ENCODE data around the gene CST5.
"Not testable (repeated sequence)": the region's sequence is repeated elsewhere in the genome, so short reads cannot be mapped to it uniquely, and the experiment has no call there.

DNA sequence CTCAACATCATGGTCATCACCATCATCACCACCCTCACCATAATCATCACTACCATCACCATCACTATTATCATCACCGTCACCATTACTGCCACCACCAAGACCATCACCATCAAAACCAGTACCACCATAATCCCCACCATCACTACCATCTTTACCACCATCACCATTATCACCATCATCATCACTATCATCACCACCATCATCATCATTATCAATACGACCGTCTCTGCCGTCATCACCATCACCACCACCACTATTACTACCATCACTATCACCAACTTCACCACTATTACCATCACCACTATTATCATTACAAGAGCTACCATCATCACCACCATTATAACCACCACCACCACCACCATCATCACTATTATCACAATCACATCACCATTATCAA lies 11.3 kb upstream of the CST5 start:
- TF ChIP-seq, protein P1, sequence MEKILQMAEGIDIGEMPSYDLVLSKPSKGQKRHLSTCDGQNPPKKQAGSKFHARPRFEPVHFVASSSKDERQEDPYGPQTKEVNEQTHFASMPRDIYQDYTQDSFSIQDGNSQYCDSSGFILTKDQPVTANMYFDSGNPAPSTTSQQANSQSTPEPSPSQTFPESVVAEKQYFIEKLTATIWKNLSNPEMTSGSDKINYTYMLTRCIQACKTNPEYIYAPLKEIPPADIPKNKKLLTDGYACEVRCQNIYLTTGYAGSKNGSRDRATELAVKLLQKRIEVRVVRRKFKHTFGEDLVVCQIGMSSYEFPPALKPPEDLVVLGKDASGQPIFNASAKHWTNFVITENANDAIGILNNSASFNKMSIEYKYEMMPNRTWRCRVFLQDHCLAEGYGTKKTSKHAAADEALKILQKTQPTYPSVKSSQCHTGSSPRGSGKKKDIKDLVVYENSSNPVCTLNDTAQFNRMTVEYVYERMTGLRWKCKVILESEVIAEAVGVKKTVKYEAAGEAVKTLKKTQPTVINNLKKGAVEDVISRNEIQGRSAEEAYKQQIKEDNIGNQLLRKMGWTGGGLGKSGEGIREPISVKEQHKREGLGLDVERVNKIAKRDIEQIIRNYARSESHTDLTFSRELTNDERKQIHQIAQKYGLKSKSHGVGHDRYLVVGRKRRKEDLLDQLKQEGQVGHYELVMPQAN (conservative IDR thresholded peaks at IDR 0.05), result not testable (repeated sequence)
- TF ChIP-seq, protein P2, sequence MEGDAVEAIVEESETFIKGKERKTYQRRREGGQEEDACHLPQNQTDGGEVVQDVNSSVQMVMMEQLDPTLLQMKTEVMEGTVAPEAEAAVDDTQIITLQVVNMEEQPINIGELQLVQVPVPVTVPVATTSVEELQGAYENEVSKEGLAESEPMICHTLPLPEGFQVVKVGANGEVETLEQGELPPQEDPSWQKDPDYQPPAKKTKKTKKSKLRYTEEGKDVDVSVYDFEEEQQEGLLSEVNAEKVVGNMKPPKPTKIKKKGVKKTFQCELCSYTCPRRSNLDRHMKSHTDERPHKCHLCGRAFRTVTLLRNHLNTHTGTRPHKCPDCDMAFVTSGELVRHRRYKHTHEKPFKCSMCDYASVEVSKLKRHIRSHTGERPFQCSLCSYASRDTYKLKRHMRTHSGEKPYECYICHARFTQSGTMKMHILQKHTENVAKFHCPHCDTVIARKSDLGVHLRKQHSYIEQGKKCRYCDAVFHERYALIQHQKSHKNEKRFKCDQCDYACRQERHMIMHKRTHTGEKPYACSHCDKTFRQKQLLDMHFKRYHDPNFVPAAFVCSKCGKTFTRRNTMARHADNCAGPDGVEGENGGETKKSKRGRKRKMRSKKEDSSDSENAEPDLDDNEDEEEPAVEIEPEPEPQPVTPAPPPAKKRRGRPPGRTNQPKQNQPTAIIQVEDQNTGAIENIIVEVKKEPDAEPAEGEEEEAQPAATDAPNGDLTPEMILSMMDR (IDR thresholded peaks at IDR 0.05 in 2 of 3, conservative IDR thresholded peaks at IDR 0.05 in 1 of 3; ENCODE audit: control insufficient read depth in 2 of 3, extremely low read depth in 1 of 3, insufficient read depth in 1 of 3, low read depth in 3 of 3, low read length in 3 of 3), result not testable (repeated sequence)
- TF ChIP-seq EP300 (IDR thresholded peaks at IDR 0.05; ENCODE audit: borderline replicate concordance in 1 of 2, control insufficient read depth in 1 of 2, low read depth in 2 of 2, low read length in 2 of 2); BHLHE40 (IDR thresholded peaks at IDR 0.05; ENCODE audit: borderline replicate concordance in 1 of 2, low read depth in 2 of 2, low read length in 1 of 2); JUNB (IDR thresholded peaks at IDR 0.05); SUZ12 (IDR thresholded peaks at IDR 0.05; ENCODE audit: unreplicated experiment); HDAC6 (IDR thresholded peaks at IDR 0.05; ENCODE audit: unreplicated experiment); GABPA (IDR thresholded peaks at IDR 0.05; ENCODE audit: low read depth): not testable (repeated sequence)
